Panc1 (cell line): ENCODE data around the gene CPAMD8.

Source experiments
- POLR2AphosphoS5 ChIP-seq: IDR thresholded peaks from 2 replicates; pipeline ENCODE4 v1.6.1; 2012; ENCODE audit warnings: mild to moderate bottlenecking, low read depth, low read length, moderate library complexity
- TCF7L2 ChIP-seq: IDR thresholded peaks from 2 replicates; pipeline ENCODE4 v1.6.1; 2011; ENCODE audit warnings: mild to moderate bottlenecking, low read depth, low read length, inconsistent platforms
- TF ChIP-seq, protein P1 (sequence below): fragments of 450-650 bp; IDR thresholded peaks from 2 replicates; pipeline ENCODE4 v1.5.1; 2017; ENCODE audit warnings: mild to moderate bottlenecking

DNA sequence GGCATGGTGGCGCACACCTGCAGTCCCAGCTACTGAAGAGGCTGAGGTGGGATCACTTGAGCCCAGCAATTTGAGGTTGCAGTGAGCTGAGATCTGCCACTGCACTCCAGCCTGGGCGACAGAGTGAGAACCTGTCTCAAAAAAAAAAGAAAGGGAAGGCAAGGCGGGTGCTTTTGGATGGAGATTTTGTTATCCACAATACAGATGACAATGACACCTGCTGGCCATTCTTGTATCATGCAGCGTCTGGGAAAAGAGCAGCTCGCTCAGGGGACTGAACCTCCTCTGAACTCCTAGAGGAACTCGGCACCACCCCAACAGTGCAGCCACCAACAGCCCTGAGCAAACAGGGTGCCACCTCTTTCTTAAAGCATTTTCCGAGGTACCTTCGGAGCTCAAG is 25.8 kb upstream of the CPAMD8 start:
- TF ChIP-seq, protein P1, sequence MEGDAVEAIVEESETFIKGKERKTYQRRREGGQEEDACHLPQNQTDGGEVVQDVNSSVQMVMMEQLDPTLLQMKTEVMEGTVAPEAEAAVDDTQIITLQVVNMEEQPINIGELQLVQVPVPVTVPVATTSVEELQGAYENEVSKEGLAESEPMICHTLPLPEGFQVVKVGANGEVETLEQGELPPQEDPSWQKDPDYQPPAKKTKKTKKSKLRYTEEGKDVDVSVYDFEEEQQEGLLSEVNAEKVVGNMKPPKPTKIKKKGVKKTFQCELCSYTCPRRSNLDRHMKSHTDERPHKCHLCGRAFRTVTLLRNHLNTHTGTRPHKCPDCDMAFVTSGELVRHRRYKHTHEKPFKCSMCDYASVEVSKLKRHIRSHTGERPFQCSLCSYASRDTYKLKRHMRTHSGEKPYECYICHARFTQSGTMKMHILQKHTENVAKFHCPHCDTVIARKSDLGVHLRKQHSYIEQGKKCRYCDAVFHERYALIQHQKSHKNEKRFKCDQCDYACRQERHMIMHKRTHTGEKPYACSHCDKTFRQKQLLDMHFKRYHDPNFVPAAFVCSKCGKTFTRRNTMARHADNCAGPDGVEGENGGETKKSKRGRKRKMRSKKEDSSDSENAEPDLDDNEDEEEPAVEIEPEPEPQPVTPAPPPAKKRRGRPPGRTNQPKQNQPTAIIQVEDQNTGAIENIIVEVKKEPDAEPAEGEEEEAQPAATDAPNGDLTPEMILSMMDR, result no peak; the same call in 1 of the 2 replicates
- no peak for TF ChIP-seq POLR2AphosphoS5
- TF ChIP-seq TCF7L2, result no peak
